NCI-H2196 treated with DMSO at 0.1 percent for 48 hours (cell line): ENCODE measurements around the gene KRTAP10-11.
"Not testable (repeated sequence)": the region's sequence is repeated elsewhere in the genome, so short reads cannot be mapped to it uniquely, and the experiment has no call there.

Experiments used
- DNase-seq: peaks from one replicate; lab custom pipeline; 2025; ENCODE audit not compliant: unreplicated experiment; lab: John Stamatoyannopoulos, UW

Gene KRTAP10-11

DNA sequence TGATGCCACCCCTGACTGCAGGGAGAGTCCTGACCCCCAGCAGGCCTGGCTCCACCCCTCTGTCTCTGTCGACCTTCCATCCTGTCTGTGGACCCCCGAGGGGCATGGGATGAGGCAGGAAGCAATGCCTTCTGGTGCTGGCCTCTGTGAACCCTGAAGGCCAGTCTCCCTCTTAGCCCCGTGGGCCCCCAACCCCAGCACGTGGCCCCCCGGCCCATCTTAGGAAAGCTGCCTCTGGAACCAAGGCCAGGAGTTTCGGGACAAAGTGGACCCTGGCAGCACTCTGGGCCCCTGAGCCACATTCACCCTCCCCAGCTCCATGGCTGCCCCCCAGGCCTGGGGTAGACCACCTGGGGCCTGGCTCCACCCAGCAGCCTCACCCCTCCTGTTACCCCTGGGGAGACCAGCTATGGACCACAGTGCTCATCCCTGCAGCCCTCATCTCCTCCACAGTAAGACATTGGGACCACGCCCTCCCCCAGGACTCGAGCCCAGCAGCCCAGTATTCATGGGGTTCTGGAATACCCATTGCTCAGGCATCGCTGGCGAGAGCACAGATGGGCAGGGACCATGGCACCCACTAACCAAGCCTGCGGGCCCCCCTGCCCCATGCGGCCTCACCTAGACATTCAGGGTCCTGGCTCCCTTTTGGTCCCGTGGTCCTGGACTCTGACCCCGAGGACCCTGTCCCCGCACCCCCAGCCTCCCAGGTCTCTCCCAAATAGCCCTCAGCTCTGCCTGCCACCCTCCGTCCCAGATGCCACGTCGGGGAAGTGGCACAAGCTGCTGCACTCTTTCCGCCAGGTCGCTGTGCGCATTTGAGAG, 7.5 kb upstream of the KRTAP10-11 start:
- DNase-seq = not testable (repeated sequence)

DNA sequence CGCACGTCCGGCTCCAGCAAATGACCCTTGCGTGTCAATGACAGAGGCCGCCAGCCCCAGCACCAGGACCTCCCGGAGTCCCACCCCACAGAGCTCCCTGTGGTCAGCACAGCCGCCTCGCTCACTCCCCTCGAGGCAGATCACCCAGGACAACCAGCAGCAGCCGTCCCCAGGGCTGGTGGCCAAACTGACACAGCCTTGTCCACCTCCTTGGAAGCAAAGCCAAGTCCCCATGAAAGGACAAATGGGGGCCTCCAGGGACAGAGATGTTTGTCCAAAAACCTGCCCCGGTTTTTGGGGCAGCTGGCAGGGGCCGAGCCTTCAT, 6.9 kb upstream of the KRTAP10-11 start:
- no peak for DNase-seq

DNA sequence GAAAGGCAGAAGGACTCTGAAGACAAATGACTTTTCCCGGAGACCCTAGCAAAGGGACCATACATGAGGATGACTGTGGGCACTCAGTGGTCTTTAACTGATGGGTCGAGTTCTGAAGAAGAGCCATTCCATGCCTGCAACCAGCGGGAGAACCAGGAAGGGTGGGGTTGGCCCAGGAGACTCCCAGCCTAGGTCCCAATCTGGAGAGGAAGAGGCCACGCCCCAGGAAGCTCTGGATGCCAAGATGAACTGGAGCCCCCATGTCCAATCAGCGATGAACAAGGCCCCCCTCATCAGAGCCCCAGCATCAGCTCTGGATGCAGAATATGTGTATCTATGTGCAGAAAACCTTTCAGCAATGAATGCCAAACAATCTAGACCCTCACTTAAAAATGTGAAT, 5.5 kb upstream of the KRTAP10-11 start:
- DNase-seq = no peak

DNA sequence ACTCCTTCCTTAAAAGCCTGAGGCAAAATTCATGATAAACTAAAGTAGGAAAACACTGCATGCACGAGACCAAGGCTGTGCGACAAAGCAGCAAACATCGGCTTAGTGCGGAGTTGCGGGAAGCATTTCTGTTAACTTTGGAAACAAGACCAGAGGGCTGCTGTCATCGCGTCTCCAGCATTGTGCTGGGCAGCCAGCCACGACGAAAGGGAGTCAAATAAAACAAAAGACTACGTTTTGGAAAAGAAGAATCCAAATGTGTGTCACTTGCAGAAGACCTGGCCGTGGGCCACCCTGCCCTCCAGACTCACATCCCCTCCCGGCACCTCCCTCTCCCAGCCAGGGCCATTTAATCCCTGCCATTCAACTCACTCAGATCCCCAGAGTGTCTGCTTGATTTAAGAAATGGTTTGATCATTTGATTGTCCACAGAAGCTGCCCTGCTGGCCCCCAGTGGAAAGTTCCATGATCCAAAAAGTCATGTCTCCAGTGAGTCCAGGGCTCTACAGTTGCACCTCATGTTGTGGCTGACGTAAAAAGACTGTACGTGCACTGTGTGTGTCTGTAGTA, 2.4 kb upstream of the KRTAP10-11 start:
- no peak for DNase-seq

DNA sequence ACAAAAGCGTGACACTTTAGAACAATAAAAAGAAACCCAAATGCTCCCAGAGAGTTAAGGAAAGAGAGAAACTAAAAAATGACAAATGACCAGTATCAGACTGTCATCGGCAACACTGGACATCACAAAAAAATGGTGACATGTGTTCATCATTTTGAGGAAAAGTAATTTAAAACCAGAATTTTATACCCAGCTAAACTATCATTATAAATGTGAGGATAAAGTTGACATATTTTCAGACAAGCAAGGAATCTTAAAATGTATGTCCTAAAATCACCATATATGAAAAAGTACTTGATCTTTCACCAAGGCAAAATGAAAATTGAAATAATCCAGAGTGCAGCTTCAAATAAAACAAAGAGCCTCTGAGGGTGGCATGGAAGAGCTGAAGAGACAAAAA, 1.3 kb upstream of the KRTAP10-11 start:
- DNase-seq = no peak

DNA sequence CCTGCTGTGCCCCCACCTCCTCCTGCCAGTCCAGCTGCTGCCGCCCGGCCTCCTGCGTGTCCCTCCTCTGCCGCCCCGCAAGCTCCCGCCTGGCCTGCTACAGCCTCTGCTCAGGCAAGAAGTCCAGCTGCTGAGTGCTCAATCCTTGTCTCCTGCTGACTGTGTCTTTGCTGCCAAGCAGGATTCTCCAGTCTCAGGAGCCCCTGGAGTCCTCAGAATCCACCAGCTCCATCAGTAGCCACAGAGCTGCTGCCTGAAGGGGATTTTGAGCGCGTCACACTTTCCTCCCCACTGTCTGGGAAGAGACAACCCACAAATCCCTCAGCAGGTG, 973 bp downstream of the KRTAP10-11 start:
- no peak for DNase-seq

DNA sequence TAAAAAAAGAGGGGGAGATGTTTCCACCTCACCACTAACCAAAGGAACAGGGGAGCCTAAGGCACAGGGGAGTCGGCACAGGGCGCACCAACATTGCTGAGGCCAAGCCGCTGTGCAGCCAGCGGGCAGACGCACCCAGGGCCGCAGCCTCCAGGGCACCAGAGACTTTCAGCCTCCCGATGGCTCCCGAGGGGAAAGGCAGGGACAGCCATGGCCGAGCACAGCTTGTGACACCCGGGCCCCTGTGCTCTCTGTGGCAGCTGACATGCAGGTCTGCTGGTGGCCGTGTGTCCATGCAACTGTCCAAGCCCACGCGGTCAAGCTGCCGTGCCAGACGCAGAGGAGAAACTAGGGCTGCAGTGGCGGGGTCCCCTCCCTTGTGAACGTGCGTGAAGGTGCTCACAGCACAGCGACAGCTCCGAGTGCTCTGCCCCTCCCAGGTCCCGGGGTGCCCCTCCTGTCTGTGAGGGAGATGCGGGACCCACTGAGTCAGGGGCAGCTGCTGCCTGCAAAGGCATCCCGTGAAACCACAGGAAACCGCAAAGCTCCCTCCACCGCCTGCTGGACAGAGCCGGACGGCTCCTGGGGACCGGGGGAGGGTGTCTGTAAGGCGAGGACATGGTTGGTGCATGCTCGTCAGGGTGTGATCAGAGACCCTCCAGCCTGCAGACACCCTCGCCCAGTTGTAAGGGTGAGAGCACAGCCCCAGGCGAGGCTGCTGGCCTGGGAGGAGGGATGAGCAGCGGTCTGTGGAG, 2.5 kb downstream of the KRTAP10-11 start:
- DNase-seq = no peak

DNA sequence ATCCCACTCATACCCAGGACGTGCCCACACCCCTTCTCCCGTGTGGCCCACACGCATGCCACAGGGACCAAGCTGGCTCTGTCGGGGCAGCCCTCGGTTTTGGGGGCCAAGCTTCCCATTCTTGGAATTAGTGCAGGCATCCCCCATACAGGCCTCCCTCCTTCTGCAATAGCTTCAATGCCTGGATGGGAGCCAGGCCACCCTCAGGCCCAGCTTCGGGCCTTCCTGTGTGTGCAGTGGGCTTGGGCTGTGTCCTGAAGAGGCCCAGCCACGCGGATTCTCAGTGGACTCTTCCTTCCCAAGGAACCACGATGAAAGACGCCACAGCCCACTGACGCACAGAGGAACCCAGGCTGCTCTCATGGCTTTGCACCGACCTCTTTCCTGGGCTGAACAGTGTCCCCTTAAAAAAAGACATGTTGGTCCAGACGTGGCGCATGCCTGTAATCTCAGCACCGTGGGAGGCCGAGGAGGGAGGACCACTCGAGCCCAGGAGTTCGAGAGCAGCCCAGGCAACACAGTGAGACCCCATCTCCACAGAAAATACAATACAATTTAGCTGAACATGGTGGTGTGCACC, 3.4 kb downstream of the KRTAP10-11 start:
- no peak for DNase-seq

DNA sequence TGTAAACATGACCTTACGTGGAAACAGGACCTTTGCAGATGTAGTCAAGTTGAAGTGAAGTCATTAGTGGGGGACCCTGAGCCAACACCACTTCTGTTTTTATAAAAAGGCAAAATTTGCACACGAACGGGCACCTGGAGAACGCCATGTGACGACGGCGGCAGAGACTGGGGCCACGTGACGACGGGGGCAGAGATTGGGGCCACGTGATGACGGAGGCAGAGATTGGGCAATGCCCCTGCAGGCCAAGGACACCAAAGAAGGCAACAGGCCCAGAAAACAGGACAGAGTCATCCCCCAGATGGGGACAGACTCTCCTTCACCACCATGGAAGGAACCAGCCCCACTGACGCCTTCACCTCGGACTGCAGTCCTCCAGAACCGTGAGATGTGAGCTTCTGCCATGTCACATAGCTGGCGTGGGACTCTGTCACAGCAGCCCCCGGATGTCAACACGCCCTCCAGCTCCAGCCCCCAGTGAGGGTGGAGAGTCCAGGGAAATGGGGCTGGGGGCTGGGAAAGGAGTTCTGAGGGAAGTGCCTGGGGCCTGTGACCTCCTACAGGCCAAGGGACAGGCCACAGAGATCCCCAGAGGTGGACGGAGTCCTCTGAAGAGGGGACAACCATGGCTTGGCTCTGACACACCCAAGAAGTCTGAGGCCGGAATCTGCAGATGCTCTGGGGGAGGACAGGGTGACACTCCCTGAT, 4.2 kb downstream of the KRTAP10-11 start:
- no peak for DNase-seq

DNA sequence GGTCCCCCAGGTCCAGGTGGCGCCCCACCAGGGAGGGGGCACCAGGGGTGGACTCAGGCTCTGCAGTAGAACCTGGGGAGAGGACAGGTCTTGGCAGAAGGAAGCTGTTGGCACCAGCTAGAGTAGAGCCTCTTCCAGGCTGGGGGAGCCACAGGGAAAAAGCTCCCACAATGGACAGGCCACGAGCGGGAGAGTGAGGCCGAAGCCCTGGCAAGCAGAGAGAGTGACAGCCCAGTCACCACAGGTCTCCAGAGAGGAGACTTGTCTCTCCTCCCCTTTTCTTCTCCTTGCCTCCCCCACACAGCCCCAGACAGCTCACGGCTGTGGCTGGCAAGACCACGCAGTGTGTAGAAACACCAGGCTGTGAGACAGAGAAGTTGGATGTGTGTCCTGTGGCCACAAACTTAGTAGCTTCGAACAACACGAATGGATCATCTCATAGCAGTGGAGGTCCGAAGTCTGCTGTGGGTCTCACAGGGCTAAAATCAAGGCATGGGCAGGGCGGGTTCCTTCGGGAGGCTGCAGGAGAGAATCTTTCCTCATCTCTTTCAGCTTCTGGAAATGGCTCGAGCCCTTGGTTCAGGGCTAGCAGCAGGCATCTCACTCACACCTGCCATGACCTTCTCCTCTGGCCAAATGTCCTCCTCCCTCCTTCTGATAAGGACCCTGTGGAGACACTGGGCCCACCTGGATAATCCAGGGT, 4.9 kb downstream of the KRTAP10-11 start:
- DNase-seq = no peak

DNA sequence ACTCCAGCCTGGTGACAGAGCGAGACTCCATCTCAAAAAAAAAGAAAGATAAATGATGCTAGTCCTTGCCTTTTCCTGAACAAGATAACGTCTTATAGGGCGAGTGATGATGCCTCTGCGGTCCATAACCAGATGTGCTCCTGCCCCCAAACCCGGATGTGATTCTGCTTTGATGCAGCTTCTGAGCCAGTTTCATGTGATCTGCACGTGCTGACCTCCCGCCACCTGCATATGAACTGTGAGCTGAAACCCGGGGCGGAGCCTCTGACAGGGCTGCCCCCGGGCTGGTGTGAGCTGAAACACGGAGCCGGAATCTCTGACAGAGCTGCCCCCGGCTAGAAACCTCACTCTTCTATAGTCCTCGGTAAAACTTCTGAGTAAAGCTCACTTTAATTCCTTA, 6.9 kb downstream of the KRTAP10-11 start:
- DNase-seq = no peak

DNA sequence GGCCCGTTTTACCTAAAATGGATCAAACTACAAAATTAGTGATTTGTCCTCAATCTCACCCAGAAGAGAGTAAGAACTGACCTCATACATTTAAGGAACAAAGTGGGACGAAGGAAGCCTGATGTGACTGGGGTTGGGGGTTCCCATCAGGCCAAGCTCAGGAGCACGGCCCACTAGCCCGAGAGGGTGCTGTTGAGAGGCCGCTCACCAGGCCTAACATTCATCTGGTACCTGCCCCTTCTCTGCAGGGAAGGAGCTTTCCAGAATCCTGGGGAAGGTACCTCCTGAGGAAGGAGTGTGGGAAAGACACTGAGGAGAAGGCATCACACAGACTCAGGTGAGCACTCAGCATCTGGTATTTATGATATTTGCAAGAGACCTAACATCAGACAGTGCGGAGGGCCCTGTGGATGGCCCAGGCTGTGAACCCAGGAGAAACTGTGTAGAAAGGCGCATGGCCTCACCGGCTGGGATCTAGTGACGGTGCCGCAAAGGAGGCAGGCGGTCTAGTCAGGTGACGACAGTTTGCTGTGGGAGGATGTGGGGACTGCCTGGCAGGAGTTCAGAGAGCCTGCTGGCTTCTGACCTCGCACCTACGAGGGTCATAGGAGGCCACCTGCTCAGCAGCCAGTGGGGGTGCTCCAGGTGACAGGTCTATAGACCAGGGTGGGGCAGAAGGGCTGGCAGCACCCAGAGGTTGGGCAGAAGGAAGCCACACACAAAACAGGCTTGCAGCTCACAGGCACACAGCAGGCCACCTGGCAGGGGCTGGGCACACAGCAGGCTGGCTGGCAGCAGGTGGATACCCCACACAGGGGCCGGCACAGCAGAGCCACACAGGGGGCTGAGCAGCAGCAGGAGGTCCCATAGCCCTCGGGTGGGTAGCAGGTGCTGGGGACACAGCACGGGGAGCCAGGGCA, 7.7 kb downstream of the KRTAP10-11 start:
- peak; percentile 60 for DNase-seq

DNA sequence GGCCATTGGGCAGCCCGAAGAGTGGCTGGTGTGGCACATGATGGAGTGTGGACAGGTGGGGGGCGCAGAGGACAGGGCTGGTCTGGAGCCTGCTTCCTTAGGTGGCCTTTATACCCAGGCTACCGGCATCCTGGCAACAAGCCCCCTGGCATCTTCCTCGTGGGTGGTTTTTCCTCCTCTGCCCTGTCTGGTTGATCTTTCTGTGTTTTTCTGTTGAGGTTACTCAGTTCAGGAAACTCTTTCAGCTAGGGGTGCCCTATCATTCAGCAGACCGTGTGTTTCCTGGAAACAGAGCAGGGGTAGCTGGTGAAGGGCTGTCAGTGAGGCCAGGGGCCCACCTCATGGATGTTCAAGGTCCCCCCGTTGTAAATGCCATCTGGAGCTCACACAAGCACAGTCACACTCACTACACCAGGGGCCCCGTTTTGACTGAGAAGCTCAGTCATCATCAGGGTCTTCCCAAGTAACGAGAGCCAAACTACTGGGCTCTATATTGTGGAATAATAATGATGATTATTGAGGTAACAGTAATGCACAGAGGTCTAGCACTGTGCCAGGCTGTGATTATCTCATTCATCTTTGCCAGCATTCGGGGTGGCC, 8.5 kb downstream of the KRTAP10-11 start, which contains the start of gene KRTAP12-4:
Gene KRTAP12-4 (minus strand): TSS at position 84 of the 600 bp plus-strand sequence. CDS start 45 bp downstream, at position 39.
- no peak for DNase-seq

DNA sequence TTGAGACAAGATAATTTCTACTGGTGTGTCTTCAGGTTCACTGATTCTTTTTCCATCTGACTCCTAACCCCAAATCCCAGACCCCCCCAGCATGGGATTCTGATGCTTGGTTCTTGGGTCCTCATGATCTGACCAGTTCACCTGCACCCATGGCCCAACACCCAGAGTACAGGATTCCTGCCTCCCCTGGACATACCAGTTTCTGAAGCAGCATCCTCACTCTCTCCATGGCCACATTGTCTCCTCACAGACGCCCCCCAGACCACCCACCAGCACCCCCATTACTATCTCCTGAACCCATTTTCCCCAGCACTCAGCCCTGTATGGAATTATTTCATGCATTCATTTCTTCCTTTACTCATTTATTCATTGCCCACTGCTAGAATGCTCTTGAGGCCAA, 10.7 kb downstream of the KRTAP10-11 start:
- no peak for DNase-seq

DNA sequence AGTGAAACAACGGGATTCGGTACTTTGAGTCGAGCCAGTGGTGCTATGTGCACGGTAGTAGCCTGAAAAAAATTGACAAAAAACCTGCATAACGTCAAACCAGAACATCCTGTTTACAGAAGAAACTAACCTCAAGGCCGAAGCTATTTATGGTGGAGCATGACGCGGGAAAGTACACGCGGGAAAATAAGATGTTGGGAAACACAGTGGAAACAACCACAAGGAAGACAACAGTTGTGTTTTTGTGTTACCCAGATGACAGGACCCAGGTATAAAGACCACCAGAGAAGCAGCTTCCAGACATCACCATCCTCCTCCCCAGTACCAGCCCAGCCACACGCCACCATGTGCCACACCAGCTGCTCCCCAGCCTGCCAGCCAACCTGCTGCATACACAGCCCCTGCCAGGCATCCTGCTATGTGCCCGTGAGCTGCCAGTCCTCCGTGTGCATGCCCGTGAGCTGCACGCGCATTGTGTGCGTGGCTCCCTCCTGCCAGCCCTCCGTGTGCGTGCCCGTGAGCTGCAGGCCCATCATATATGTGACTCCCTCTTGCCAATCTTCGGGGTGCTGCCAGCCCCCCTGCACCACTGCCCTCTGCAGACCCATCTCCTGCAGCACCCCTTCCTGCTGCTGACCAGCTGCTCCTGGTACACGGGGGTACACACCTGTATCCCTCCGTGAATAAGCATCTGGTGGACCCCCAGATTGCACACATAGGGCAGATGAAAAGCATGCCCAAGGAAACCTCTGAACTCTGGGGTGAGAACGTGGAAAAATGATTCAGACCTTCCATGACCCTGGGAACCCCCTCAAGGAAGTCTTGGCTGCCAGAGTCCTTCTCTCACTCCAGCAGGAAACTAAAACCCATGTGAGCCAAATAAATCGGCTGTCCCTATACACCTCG, 11.7 kb downstream of the KRTAP10-11 start, which contains the start of gene KRTAP12-3:
Gene KRTAP12-3 (plus strand): TSS at position 298 of the 906 bp plus-strand sequence. CDS start 48 bp downstream, at position 346.
- DNase-seq = no peak

DNA sequence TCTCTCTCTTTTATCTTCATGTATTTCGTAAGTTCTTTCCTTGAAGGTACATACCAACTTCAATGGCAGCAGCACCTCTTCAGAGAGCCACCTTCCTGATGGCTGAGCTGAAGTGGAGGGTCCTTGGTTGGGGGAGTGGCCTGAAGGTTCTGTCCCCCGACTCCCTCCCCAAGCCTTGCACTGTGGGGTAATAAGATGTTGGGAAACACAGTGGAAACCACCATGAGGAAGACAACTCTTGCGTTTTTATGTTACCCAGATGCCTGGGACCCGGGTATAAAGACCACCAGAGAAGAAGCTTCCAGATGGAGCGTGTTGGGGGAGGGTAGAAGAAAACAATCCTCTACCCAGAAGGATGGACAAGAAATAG, 12.3 kb downstream of the KRTAP10-11 start:
- no peak for DNase-seq

DNA sequence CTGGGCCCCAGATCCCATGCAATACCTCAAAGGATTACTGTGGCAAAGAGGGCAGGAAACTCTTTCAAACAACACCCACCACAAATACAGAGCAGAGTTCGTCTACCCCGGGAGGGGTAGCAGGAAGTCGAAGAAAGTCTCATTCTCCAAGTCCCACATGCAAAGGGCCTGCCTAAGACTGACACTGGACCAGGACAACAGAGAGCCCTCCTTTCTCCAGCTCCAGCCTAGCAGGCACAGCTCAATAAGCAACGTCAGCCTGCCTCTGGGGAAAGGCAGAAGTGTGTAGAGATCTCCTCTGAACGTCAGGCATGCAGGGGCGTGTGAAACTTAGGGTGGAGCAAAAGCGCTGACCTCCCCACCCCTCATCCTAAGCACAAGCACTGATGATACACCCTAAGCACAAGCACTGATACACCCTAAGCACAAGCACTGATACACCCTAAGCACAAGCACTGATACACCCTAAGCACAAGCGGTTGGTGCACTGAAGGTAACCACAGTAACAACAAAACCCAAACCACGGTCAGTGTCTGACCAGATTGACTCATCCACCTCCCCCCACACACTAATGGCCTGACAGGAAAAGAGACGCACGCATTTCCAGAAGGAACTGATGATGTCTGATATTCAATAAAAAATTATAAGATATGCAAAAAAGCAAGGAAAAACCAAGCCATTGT, 12.8 kb downstream of the KRTAP10-11 start:
- no peak for DNase-seq
